Mammary epithelial cell (primary cell): ENCODE results near the gene MYCBPAP.

ENCODE experiments used
- EZH2 ChIP-seq: IDR thresholded peaks from 2 replicates; pipeline ENCODE4 v1.6.1; 2012; ENCODE audit warnings: low read length, inconsistent platforms, borderline replicate concordance
- TF ChIP-seq, protein P1 (sequence below), 2 donors: IDR thresholded peaks in 1 of 2; conservative IDR thresholded peaks in 1 of 2; 2 replicates each; pipeline ENCODE4 v1.5.1; 2011 to 2012; ENCODE audit warnings: inconsistent platforms in 2 of 2, low read length in 2 of 2, mild to moderate bottlenecking in 2 of 2, control low read depth in 1 of 2, low read depth in 1 of 2; ENCODE audit not compliant: insufficient read depth in 1 of 2; ENCODE audit errors: extremely low read depth in 1 of 2

DNA sequence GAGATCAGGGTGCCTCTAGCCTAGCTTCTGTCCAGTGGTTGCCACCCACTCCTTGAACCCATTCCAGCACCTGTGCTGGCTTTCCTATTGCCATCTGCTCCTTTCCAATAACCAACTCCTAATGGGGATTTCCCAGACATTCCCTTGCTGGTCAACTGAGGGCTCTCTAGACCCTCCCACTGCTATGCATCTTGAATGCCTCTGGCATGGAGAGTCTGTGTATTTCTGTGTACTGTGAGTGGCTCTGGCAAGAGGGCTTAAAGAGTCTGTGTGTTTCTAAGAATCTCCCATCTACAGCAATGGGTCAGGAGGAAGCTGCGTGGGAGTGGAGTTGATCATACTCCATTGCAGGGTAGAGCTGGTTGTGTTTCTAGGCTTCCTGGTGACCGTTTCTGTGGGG is 13.3 kb downstream of the MYCBPAP start:
- no peak for TF ChIP-seq EZH2
- TF ChIP-seq, protein P1, sequence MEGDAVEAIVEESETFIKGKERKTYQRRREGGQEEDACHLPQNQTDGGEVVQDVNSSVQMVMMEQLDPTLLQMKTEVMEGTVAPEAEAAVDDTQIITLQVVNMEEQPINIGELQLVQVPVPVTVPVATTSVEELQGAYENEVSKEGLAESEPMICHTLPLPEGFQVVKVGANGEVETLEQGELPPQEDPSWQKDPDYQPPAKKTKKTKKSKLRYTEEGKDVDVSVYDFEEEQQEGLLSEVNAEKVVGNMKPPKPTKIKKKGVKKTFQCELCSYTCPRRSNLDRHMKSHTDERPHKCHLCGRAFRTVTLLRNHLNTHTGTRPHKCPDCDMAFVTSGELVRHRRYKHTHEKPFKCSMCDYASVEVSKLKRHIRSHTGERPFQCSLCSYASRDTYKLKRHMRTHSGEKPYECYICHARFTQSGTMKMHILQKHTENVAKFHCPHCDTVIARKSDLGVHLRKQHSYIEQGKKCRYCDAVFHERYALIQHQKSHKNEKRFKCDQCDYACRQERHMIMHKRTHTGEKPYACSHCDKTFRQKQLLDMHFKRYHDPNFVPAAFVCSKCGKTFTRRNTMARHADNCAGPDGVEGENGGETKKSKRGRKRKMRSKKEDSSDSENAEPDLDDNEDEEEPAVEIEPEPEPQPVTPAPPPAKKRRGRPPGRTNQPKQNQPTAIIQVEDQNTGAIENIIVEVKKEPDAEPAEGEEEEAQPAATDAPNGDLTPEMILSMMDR (conservative IDR thresholded peaks at IDR 0.05 in 1 of 2, IDR thresholded peaks at IDR 0.05 in 1 of 2; ENCODE audit: extremely low read depth in 1 of 2, insufficient read depth in 1 of 2, low read depth in 1 of 2, low read length in 2 of 2) = no peak
